NOMO-1 (cell line): ENCODE measurements around the gene KCNAB1.
"Not testable (repeated sequence)": the region's sequence is repeated elsewhere in the genome, so short reads cannot be mapped to it uniquely, and the experiment has no call there.

ENCODE experiments used
- DNase-seq, 2 experiments: peaks; one replicate each; lab custom pipeline; 2025; ENCODE audit not compliant: unreplicated experiment in 2 of 2; lab: John Stamatoyannopoulos, UW

The KCNAB1 gene

GRCh38 chr3:156551746-156552145 lies 431.4 kb downstream of the KCNAB1 start:
- no peak for DNase-seq

DNA sequence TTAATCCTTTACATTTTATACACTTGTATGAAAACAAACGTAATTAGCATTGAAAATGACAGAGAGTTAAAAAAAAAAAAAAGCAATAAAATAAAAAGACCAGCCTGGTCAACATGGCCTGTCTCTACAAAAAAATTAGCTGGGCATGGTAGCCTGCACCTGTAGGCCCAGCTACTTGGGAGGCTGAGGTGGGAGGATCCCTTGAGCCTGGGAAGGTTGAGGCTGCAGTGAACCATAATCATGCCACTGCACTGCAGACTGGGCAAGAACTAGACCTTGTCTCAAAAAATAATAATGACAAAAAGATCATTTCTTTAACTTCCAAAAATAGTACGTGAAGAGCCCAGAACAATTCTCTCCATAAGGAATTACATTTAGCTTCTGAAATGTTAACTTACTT lies 432.6 kb downstream of the KCNAB1 start:
- no peak for DNase-seq

DNA sequence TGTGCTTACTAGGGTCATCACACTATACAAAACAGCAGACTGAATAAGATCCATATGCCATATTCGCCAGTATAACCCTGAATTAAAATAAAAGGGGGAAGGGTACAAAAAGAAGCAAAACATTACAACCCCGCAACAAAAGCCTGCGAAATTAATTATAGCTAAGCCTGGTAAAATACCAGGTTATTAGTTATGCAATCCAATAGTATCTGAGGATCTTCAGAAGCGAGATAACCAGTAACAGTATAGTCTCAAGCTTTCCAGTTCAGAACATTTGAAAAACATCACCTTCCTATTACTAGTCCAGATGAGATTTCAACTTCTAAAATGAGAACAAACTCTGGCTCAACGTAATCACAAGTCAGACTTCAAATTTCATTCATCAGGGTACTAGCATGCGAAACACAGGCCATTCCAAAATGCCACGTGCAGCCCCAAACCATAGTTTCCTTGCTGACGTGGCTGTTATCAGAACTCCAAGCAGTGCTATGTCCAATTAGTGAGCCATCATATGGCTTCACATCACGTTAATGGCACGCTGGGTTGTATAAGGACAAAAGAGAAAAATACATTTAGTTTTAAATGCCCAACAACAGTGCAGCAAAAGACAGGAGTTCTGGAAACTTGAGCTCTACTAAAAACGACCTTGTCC lies 433.5 kb downstream of the KCNAB1 start:
- DNase-seq, result peak; percentile 9 to 44

DNA sequence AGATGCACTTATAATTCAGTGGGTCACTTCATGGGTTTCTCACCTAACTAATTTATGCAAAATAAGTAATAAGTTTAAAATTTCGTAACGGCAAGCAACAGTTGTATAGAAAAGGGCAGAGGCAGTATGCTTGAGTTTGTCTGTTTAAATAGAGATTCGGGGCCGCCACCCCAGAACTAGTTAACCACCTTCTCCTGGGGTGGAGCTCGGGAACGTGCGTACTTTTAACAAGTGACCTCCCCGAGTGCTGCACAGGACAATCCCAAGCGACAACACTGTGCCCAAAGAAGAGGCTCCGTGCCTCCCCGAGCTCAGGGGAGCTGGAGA lies 434.1 kb downstream of the KCNAB1 start:
- DNase-seq, result peak in 1 of 2 experiments; percentile 57

GRCh38 chr3:156554842-156555687 lies 434.7 kb downstream of the KCNAB1 start, which contains the start of gene SSR3:
TSS of gene SSR3 (minus strand) at chr3:156555117. CDS start at chr3:156555089, 28 bp downstream.
- peak; percentile 100 for DNase-seq

GRCh38 chr3:156558389-156558788 lies 438.0 kb downstream of the KCNAB1 start:
- DNase-seq, result no peak

DNA sequence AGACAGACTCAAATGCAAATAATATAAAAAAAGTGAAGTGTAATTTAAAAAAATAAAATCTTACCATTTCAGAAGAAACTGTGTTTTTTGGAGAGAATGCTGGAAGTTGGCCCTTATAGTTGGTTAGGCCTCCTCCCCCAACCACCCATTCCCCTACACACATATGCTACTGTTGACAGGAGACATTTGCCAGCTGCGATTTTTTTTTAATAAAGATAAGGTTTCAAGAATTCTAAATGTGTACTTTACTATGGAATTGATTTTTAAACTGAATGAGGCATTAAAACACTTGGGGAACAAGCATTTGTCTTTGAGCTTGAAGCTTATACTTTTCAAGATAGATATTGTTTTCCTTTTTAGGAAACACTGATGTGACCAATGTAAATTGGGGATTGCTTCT lies 438.9 kb downstream of the KCNAB1 start:
- no peak for DNase-seq

DNA sequence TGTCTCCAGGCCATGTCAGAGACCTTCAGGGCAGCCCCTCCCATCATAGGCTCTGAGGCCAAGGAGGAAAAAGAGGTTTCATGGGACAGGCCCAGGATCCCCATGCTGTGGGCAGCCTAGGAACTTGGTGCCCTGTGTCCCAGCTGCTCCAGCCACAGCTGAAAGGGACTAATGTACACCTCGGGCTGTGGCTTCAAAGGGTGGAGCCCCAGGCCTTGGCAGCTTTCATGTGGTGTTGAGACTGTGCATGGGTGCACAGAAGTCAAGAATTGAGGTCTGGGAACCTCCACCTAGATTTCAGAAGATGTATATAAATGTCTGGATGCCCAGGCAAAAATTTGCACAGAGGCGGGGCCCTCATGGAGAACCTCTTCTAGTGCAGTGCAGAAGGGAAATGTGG lies 441.2 kb downstream of the KCNAB1 start:
- no peak for DNase-seq

- DNase-seq, result not testable (repeated sequence)
Observed at GRCh38 chr3:156562486-156562885, 442.1 kb downstream of the KCNAB1 start.

- DNase-seq, result peak in 1 of 2 experiments; percentile 18
Observed at GRCh38 chr3:156563900-156564682, 443.7 kb downstream of the KCNAB1 start.

GRCh38 chr3:156569016-156569415 lies 448.6 kb downstream of the KCNAB1 start:
- DNase-seq, result not testable (repeated sequence)

DNA sequence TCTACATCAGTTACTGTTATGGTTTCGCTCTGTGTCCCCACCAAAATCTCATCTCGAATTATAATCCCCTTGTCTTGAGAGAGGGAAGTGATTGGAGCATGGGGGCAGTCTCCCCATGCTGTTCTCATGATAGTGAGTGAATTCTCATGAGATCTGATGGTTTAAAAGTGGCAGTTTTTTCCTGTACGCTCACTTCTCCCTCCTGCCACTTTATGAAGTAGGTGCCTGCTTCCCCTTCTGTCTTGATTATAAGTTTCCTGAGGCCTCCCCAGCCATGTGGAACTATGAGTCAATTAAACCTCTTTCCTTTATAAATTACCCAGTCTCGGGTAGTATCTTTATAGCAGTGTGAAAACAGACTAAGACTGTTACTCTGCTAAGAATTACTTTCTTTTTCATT lies 449.5 kb downstream of the KCNAB1 start:
- DNase-seq, result peak in 1 of 2 experiments; percentile 46

DNA sequence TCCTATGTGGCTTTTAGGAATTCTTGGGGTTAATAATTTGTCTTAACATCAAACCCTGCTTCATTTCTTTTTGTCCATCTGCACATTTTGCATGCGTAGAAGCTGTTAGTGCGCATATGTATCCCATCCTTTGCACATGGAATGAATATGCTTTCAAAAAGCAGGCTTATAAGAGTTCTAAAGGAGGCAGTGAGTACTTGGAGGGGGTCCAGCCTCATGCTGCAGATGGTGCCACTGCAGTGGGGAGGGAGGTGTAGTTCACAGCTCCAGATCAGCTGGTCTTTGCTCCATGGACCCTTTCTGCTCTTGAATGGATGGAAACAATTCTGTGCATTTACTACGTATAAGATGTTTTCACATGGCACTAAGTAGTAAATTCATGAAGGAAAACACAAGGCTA lies 455.3 kb downstream of the KCNAB1 start:
- DNase-seq, result no peak

DNA sequence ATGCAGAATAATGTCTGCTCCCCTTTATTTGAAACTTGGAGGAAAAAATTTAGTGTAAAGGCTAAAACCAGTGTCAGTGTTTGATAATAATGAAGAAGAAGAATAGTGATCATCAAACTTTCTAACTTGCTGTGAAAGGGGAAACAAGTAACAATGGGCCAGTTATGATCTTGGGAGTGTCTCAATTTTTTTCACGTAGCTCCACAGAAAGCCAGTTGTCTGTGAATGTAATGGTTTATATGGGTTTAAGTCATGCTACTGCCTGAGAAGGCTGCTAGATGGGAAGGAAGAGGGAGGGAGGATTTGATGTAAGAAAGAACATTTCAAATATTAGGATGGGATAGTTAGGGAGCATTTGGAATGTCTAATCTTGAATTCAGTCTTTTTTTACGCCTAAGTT lies 455.7 kb downstream of the KCNAB1 start:
- no peak for DNase-seq

DNA sequence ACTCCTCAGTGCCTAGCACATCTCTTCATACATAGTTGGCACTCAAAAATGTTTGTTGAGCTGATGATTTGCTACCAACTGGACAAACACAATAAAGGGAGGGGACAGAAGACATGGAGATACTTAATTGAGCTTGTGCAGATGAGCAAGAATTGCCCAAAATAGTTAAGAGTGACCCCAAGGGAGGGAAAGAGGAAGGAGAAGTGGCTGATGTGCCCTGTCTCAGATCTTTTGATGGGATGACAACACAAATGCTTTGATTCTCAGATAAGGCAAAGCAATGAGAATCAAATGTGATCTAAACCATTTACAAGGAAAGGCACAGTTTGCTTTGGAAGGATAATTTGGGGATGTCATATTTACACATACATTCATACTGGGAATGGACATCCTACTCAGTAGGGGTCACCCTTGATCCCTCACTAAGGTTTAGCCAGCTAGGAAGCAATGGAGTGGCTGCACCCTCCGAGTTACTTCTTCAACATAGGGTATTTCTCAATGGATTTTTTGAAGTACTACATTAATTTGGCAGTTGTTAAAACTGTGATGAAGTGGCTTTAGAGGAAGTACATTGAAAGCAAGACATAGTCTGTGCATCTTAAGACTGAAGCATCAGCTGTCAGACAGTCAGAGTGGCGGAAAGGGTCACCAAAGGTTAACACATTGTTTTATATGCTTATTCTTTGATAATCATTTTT lies 456.4 kb downstream of the KCNAB1 start:
- DNase-seq, result peak; percentile 47 to 89

DNA sequence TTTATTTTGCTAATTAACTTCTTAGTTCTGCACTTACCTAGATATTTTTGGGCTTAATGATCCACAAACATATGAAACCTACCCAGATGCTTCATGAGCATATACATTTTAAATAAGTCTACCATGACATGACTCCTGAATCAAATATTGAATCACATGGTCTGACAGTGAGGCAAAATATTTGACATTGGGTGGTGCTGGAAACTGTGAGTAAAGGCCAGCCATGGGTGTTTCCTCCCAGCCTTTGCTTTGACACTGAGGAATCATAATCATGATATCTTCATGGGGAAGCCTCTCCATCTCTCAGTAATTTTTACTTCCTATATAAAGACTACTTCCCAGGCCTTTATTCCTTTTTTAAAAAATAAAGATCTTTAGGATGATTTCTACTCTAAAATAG lies 457.4 kb downstream of the KCNAB1 start:
- no peak for DNase-seq

- DNase-seq, result peak; percentile 91 to 92
Observed at GRCh38 chr3:156579427-156579851, 459.1 kb downstream of the KCNAB1 start.

DNA sequence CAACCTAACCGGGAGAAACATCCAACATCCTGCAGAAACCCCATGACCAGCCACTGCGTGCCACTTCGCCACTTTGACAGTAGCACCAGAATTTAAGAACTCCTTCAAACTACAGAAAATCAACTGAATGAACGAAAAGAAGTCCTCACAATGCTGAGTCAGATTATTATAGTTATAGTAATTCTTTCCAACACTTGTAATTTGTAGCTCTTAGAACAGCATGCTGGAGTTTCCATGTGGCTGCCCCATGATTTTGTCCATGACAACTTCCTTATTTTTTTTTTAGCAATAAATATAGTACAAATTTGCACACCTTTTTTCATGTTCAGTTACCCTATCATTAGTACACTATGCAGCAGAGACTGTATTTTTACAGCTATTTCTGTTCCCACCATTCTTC lies 460.7 kb downstream of the KCNAB1 start:
- DNase-seq, result no peak

GRCh38 chr3:156581954-156582353 lies 461.6 kb downstream of the KCNAB1 start:
- no peak for DNase-seq

DNA sequence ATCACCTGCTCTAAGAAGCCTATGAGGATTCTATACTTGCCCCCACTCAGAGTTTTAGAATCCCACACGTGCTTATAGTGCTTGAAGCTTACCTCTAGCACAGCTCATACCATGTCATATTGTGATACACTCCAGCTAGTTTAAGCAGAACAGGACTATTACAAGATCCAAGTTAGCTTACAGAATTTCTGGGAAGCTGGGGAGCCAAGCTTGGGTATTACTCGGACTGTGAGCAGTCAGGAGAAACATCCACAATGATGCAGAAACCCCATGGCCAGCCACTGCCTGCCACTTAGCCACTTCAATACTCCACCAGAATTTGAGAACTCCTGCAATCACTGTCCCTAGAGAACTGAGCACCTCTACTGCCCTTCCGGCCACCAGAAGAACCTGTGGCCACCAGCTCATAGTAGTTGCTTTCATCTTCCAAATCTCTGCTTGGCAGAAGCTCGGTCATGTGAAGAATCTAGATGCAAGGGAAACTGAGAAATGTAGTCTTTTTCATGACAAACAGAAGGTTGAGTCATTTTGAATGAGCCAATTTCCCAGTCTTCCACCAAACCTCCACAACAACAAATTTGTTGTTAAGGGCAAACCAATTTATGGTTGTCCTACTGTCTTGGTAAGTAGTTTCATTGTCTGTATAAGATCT lies 462.3 kb downstream of the KCNAB1 start:
- no peak for DNase-seq
